Hematopoietic multipotent progenitor cell treated with erythropoietin and hydrocortisone succinate and interleukin-3 and kit ligand, for 6 days (in vitro differentiated cells): ENCODE measurements around the gene EGR2.
A peak's percentile ranks its signal among the peaks of the same experiment; 100 is the strongest.

Experiments
- DNase-seq: peaks from one replicate; pipeline ENCODE4 v3.0.0-alpha.2; 2015

The EGR2 gene

GRCh38 chr10:62817766-62818425 lies 1.7 kb upstream of the EGR2 start:
- peak; percentile 78 for DNase-seq

- no peak for DNase-seq
Observed at GRCh38 chr10:62817121-62817765, 1.1 kb upstream of the EGR2 start.

GRCh38 chr10:62816076-62816330 lies 163 bp downstream of the EGR2 start:
- DNase-seq = no peak

- no peak for DNase-seq
Observed at GRCh38 chr10:62815381-62816075, 638 bp downstream of the EGR2 start.

- no peak for DNase-seq
Observed at GRCh38 chr10:62814756-62815380, 1.3 kb downstream of the EGR2 start.

DNA sequence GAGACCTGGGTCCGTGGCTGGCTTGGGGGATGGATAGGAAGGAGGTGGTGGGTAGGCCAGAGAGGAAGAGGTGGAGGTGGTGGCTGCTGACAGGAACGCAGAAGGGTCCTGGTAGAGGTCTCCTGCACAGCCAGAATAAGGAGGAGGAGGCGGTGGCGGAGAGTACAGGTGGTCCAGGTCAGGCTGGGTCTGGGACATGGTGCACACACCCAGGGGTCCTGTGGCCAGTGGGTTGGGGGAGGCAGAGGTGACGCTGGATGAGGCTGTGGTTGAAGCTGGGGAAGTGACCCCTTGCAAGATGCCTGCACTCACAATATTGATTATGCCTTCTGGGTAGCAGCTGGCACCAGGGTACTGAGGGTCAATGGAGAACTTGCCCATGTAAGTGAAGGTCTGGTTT lies 2.2 kb downstream of the EGR2 start:
- DNase-seq = no peak

GRCh38 chr10:62813453-62813852 lies 2.7 kb downstream of the EGR2 start:
- DNase-seq = no peak

- no peak for DNase-seq
Observed at GRCh38 chr10:62812672-62813439, 3.3 kb downstream of the EGR2 start.

DNA sequence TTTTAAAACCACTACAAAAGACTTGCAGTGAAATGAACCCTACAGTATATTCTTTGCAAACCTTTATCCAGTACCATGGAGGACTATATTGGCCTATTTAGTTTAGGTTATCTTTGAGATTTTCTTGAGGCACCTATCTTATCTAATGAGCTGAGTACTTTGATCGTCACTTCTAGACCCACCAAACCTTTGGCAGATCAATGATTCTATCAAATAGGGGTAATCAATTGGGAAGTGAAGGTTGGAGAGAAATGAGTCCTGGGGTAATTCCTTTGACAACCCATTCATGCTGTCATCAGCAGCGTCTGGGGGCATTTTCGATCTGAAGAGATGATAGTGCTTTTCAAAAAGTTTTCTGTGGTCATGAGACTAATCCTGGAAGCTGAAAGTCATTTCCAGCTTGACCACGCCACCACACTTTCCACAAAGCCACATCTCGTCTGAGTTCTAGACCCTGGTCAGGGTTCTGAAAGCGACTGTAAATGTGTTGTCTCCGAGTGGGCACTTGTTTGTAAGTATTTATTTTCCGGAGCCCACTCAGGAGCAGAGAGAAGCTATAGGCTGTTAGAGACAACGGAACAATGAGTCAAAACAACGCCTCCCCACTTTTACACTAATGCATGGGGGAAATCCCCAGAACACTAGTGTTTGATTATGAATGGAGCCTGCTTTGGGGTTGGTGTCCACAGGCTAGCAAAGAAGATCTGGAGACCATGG lies 4.8 kb downstream of the EGR2 start:
- DNase-seq = no peak

- peak; percentile 39 for DNase-seq
Observed at GRCh38 chr10:62810156-62810902, 5.8 kb downstream of the EGR2 start.

DNA sequence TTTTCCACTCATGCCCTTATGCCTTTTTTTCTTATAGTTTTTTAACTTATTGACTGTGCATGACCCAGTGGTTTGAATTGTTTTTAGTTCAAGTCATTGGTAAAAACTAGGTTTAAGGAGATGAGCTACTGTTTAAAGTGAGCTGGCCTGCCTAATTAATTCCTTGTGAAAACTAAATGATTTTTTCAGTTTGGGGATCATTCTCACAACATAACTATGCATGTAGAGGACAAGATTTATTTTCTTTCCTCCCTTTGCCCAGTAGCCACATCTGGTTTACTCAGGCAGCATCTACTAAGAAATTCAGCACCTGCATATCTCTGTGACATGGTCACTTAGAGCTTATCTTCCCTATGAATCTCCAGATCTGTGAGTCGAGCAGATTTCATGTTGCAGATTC lies 9.9 kb downstream of the EGR2 start:
- DNase-seq = peak; percentile 9

DNA sequence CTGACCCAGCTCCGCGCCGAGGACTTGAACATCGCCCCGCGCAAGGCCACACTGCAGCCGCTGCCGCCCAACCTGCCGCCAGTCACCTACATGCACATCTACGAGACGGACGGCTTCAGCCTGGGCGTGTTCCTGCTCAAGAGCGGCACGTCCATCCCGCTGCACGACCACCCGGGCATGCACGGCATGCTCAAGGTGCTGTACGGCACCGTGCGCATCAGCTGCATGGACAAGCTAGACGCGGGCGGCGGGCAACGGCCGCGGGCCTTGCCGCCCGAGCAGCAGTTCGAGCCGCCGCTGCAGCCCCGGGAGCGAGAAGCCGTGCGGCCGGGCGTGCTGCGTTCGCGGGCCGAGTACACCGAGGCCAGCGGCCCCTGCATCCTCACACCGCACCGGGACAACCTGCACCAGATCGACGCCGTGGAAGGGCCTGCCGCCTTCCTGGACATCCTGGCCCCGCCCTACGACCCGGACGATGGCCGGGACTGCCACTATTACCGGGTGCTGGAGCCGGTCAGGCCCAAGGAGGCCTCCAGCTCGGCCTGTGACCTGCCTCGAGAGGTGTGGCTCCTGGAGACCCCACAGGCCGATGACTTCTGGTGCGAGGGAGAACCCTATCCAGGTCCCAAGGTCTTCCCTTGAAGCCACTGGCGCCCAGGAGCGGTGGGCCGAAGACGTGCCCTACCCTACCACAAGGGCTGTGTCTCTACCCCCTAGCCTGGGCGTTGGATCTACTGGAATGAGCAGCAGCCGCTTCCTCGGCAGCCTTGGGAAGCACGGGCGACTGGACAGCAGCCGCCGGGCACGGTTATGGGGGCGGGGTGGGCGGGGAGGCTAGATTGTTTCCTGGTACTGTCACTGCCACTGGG lies 10.7 kb downstream of the EGR2 start:
- peak; percentile 12 for DNase-seq

GRCh38 chr10:62804356-62805230 lies 11.6 kb downstream of the EGR2 start, which contains the start of gene ADO:
Gene ADO (plus strand): TSS chr10:62804720. CDS start chr10:62805060, 340 bp downstream.
- peak; percentile 91 for DNase-seq

- peak; percentile 18 for DNase-seq
Observed at GRCh38 chr10:62803724-62804355, 12.3 kb downstream of the EGR2 start.

DNA sequence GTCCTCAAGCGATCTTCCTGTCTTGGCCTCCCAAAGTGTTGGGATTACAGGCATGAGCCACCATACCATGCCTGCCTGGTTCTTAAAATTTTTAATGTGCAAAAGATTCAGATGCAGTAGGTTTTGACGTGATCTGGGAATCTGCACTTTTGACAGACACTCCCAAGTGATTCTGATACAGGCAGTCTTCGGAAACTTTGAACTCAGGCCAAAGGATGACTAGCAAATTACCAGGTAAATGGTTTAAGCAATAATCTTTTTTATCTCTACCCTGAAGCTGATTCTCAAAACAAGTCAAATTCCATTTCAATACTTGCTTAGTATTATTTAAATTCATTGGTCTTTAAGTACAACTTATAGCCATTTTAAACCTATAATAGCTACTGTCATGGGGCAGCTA lies 14.3 kb downstream of the EGR2 start:
- no peak for DNase-seq

DNA sequence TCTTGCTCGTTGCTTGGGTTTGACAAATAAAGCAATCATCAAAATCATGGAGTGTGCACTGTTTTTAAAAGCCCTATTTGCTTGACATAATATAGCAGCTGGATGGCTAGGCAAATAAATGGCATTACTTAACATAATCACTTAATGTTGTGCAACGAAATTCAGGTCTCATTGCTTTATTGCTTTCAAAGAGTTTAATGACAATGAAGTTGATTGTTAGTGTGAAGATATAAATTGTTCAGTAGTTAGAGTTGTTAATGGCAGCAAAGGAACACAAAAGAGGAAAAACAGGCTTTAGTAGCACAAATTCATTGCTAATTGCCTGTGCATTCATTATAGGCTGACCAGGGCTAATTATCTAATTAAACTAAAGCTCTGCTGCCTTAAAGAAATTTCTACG lies 19.3 kb downstream of the EGR2 start:
- DNase-seq = no peak

GRCh38 chr10:62795762-62796161 lies 20.4 kb downstream of the EGR2 start:
- DNase-seq = no peak

GRCh38 chr10:62795100-62795499 lies 21.1 kb downstream of the EGR2 start:
- no peak for DNase-seq

DNA sequence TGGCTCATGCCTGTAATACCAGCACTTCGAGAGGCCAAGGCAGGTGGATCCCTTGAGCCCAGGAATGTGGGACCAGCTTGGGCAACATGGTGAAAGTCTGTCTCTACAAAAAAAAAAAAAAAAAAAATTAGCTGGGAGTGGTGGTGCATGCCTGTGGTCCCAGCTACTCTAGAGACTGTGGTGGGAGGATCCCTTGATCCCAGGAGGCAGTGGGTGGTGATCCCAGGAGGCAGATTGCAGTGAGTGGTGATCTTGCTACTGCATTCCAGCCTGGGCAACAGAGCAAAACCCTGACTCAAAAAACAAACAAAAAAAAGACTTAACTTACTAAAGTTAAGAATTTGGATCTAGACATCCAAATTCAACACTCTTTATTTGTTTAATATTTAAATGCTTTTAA lies 21.9 kb downstream of the EGR2 start:
- DNase-seq = no peak
